MCF 10A (cell line): ENCODE data around the gene LIME1. TPM values are rescaled to one million over a fixed set of nuclear protein-coding genes. Genes with fewer than 3 reads are reported as not detected.

Experiments
- BruUV-seq: library from RNA; stranded (reverse); fragments of 400-500 nt; replicated peaks from 2 replicates; lab custom pipeline; 2021; lab: Mats Ljungman, UMichigan
- CTCF ChIA-PET: fragments of 300-600 bp; sonication (Branson Sonifier 250); formaldehyde crosslinking; extraction: SDS; loops from one replicate; lab custom pipeline; 2021; ENCODE audit warnings: antibody characterized with exemption, inconsistent platforms; lab: Yijun Ruan, JAX
- POLR2A ChIA-PET: fragments of 300-600, 350-650 bp; sonication (Branson Sonifier 250); formaldehyde crosslinking; extraction: SDS; loops from one replicate; lab custom pipeline; 2020; ENCODE audit warnings: antibody characterized with exemption, inconsistent platforms; lab: Yijun Ruan, JAX
- DNase-seq: peaks from one replicate; pipeline ENCODE4 v3.0.0-alpha.2; 2018; ENCODE audit not compliant: unreplicated experiment
- H3K27ac Mint-ChIP-seq: one replicate; pipeline ENCODE4 v1.8.0; 2022; ENCODE audit warnings: mild to moderate bottlenecking, low read depth, mixed read lengths; ENCODE audit not compliant: unreplicated experiment
- H3K27me3 Mint-ChIP-seq: one replicate; pipeline ENCODE4 v1.8.0; 2022; ENCODE audit warnings: mixed read lengths; ENCODE audit not compliant: insufficient read depth, unreplicated experiment
- H3K36me3 Mint-ChIP-seq: one replicate; pipeline ENCODE4 v1.8.0; 2022; ENCODE audit warnings: mild to moderate bottlenecking, moderate library complexity, mixed read lengths; ENCODE audit not compliant: insufficient read depth, unreplicated experiment
- H3K4me1 Mint-ChIP-seq: one replicate; pipeline ENCODE4 v1.8.0; 2022; ENCODE audit warnings: mixed read lengths; ENCODE audit not compliant: insufficient read depth, unreplicated experiment
- H3K4me3 Mint-ChIP-seq: one replicate; pipeline ENCODE4 v1.8.0; 2022; ENCODE audit warnings: mild to moderate bottlenecking, moderate library complexity, mixed read lengths; ENCODE audit not compliant: unreplicated experiment
- H3K9me3 Mint-ChIP-seq: one replicate; pipeline ENCODE4 v1.8.0; 2022; ENCODE audit warnings: mixed read lengths; ENCODE audit not compliant: unreplicated experiment
- intact Hi-C: fragments of 100-400 bp; cut with micrococcal nuclease; formaldehyde crosslinking; loops from 2 replicates; pipeline ENCODE4 v1.14.1; 2022
- total RNA-seq: library from RNA; stranded (reverse); gene quantifications from 2 replicates; pipeline ENCODE4 v1.2.3, GENCODE V29; 2022
- TF ChIP-seq, protein P1 (sequence below): fragments of 200-600 bp; IDR thresholded peaks from one replicate; pipeline ENCODE4 v1.8.0; 2022; ENCODE audit warnings: antibody characterized with exemption, mild to moderate bottlenecking; ENCODE audit not compliant: unreplicated experiment

LIME1 gene
- total RNA-seq, 1 experiment from 2014 or later = 10.1 TPM

DNA sequence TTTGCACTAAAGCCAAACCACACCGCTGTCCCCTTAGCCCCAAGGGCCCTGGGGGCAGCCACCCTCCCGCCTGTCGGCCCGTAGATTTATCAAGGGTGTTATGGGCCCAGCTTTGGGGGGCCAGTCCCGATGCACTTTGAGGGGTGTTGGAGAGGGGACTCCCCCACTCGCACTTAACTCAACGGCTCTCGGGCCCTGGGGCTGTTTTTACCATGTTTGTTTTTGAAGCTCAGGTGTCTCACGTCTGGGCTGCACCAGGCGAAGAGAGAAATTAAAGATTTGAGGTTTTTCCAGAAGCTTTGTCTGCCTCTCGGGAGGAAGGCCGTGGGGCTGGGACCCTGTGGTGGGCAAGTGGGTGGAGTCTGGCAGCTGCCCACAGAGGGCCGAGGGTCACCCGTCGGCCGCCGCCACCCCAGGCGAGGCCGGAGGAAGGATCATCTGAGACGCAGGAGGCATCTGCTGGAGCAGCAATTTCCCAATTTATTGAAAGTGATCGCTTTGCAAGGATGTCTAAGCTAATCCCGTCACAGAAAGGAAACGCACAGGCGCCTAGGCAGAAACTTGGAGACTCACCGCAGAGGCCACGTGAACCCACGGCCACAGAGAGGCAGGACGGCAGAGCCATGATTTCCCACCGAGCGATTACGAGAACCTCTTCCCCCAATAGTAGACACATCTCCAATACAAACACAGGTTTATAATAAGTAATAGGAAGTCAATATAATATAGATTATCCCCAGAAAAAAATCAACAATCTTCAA is 6.9 kb downstream of the LIME1 start:
- BruUV-seq = no TSS peak
- no peak for DNase-seq
- Mint-ChIP-seq H3K36me3 (peaks cover 23% of the 10 kb centered on the region), H3K4me1 (no peaks in the 10 kb centered on the region), H3K27me3 (no peaks in the 10 kb centered on the region), H3K27ac (no peak overlapping the region), H3K4me3 (no peak overlapping the region), H3K9me3 (no peaks in the 10 kb centered on the region)
- intact Hi-C loops = no loop called here
- ChIA-PET POLR2A (interaction anchor here (0.5 to 2.0 kb wide), 5 partner anchors 12 to 525 kb away, joined by 3 to 6 read pairs (median 3); partner anchors contain the start of genes ARFRP1 and ZGPAT), CTCF (interaction anchor here (0.6 to 1.0 kb wide), 4 partner anchors 26 to 206 kb away, joined by 3 to 6 read pairs (median 3); partner anchors contain the start of genes ARFRP1, PTK6 and ZGPAT)
- TF ChIP-seq, protein P1, sequence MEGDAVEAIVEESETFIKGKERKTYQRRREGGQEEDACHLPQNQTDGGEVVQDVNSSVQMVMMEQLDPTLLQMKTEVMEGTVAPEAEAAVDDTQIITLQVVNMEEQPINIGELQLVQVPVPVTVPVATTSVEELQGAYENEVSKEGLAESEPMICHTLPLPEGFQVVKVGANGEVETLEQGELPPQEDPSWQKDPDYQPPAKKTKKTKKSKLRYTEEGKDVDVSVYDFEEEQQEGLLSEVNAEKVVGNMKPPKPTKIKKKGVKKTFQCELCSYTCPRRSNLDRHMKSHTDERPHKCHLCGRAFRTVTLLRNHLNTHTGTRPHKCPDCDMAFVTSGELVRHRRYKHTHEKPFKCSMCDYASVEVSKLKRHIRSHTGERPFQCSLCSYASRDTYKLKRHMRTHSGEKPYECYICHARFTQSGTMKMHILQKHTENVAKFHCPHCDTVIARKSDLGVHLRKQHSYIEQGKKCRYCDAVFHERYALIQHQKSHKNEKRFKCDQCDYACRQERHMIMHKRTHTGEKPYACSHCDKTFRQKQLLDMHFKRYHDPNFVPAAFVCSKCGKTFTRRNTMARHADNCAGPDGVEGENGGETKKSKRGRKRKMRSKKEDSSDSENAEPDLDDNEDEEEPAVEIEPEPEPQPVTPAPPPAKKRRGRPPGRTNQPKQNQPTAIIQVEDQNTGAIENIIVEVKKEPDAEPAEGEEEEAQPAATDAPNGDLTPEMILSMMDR = no peak

DNA sequence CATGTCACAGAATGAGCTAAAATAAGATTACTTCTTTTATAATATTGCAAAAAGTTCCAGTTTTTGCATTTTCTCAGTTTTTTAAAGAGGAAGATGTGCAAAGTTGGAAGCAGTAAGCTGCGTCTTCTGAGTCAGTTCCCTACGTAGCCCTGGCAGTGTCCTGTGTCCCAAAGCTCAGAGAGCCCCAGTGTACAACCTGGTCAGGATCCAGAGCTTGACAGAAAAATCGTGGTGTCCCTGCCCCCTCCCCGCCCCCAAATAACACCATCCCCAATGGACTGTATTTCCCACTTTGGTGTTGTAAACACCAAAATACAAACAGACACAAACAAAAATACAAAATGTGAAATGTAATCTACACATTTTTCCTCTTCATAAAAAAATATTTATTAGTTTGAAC is 7.7 kb downstream of the LIME1 start:
- TF ChIP-seq, protein P1 = no peak
- Mint-ChIP-seq H3K4me1 (no peaks in the 10 kb centered on the region), H3K4me3 (no peak overlapping the region), H3K36me3 (peaks cover 27% of the 10 kb centered on the region), H3K9me3 (no peaks in the 10 kb centered on the region), H3K27me3 (no peaks in the 10 kb centered on the region), H3K27ac (no peak overlapping the region)
- BruUV-seq = no TSS peak
- no peak for DNase-seq
- intact Hi-C loops = no loop called here
- ChIA-PET CTCF (interaction anchor here (0.6 to 0.8 kb wide), 2 partner anchors 36 to 80 kb away, joined by 3 read pairs; partner anchors contain the start of genes ARFRP1 and ZGPAT), POLR2A (interaction anchor here (1.2 to 2.1 kb wide), 5 partner anchors 10 to 223 kb away, joined by 3 to 8 read pairs (median 6); partner anchors contain the start of genes ARFRP1 and ZGPAT)

DNA sequence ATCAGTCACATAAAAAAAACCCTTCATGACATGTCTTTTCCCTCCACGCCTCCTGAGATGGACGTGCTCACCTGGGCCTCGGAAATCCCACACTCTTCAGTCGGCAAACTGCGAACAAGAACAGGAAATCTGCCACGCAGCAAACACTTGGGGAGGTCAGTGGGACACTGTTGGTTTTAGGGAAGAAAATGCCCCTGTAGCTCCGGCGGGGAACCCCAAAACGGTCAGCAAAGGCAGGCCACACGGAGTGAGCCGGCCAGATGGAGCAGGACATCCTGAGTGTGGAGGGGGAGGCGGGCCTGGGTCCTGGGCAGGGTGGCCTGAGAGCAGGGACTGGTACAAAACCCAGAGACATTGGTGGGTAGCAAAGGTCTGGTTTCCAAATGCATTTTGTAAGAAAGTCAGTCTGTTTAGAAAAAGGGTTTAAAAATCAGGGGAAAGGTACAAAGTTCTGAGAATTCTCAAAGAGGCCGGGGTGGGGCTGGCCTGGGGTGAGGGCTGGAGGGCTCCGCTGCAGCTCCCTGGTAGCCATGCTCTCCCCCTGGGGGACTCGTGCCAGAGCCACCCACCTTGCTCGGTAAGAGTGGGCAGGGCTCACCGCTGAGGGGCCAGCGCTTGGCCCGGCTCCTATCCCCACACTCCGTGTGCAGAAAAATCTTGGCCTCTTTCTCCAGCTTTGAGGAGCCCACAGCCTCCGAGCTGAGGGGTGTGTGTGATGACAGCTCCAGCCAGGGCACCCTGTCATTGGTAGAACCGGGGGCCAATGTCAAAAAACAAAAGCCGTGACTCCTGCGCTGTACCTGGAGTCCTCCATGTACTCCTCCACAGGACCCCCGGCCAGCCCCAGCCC is 8.3 kb downstream of the LIME1 start:
- H3K36me3 Mint-ChIP-seq = peaks cover 27% of the 10 kb centered on the region
- no peak overlapping the region for H3K4me3 Mint-ChIP-seq
- ChIA-PET CTCF (interaction anchor here (0.8 kb wide), 1 partner anchor 37 kb away, joined by 3 read pairs; the partner anchor contains the start of genes ARFRP1 and ZGPAT), POLR2A (interaction anchor here (0.7 to 2.1 kb wide), 9 partner anchors 9 to 121 kb away, joined by 3 to 9 read pairs (median 5); partner anchors contain the start of genes ARFRP1 and ZGPAT)
- no peaks in the 10 kb centered on the region for H3K4me1 Mint-ChIP-seq
- no TSS peak for BruUV-seq
- H3K27me3 Mint-ChIP-seq = no peaks in the 10 kb centered on the region
- TF ChIP-seq, protein P1 = no peak
- no peak overlapping the region for H3K27ac Mint-ChIP-seq
- intact Hi-C loops = no loop called here
- DNase-seq = no peak
- no peaks in the 10 kb centered on the region for H3K9me3 Mint-ChIP-seq
